Upper lobe of left lung (tissue), 4 donors: Measurements from ENCODE around the gene SNCAIP.

Experiments used
- CTCF ChIP-seq, 6 experiments: fragments of 450-650 bp in 4 of 6; fragments of 200-600 bp in 2 of 6; sonication (generic) in 2 of 6; IDR thresholded peaks; one replicate each; pipeline ENCODE4 v1.5.1; 2016 to 2019; ENCODE audit warnings: antibody characterized with exemption in 6 of 6
- EP300 ChIP-seq, 4 donors: sonication (generic); formaldehyde crosslinking; IDR thresholded peaks; one replicate each; pipeline ENCODE4 v1.5.1; 2017; ENCODE audit warnings: antibody characterized with exemption in 4 of 4, control low read depth in 2 of 4
- POLR2A ChIP-seq, 4 donors: fragments of 450-650 bp; IDR thresholded peaks; one replicate each; pipeline ENCODE4 v1.5.1; 2016 to 2017; ENCODE audit warnings: antibody characterized with exemption in 4 of 4, mild to moderate bottlenecking in 2 of 4
- POLR2AphosphoS5 ChIP-seq, 2 donors: sonication (generic); formaldehyde crosslinking; IDR thresholded peaks; one replicate each; pipeline ENCODE4 v1.5.1; 2017; ENCODE audit warnings: antibody characterized with exemption in 2 of 2

GRCh38 chr5:122377026-122377425, 65.0 kb downstream of the SNCAIP start:
- TF ChIP-seq CTCF (IDR thresholded peaks at IDR 0.05) (no peak), POLR2A (IDR thresholded peaks at IDR 0.05) (no peak), POLR2AphosphoS5 (IDR thresholded peaks at IDR 0.05) (no peak), EP300 (IDR thresholded peaks at IDR 0.05) (no peak)
